ENCODE data around the gene ABHD2.

- TF ChIP-seq POLR2A (IDR thresholded peaks at IDR 0.05) (no peak), CTCF (IDR thresholded peaks at IDR 0.05) (no peak)
Measured at GRCh38 chr15:89128320-89129122, 40.3 kb downstream of the ABHD2 start.
